ENCODE data around the gene RGS14.

The RGS14 gene

GRCh38 chr5:177377851-177378776 is 20.4 kb downstream of the RGS14 start:
- ATAC-seq (replicated peaks) (no peak), DNase-seq (no peak)
- Mint-ChIP-seq H3K27me3 (no peaks in the 10 kb centered on the region), H3K4me1 (ENCODE audit: low read depth in 2 of 2) (peaks cover 13 to 25% of the 10 kb centered on the region in 2 donors), H3K36me3 (ENCODE audit: insufficient read depth) (peaks cover 12% of the 10 kb centered on the region), H3K4me3 (no peak overlapping the region), H3K27ac (no peak overlapping the region), H3K9me3 (no peaks in the 10 kb centered on the region)

- DNase-seq = no peak
- H3K4me3 Mint-ChIP-seq = peak overlapping the region in 1 of 2 donors; percentile 8
- peaks cover 9% of the 10 kb centered on the region for H3K36me3 Mint-ChIP-seq (ENCODE audit: insufficient read depth)
- no peaks in the 10 kb centered on the region for H3K9me3 Mint-ChIP-seq
- ATAC-seq (replicated peaks) = peak; percentile 54
- peaks cover 11 to 21% of the 10 kb centered on the region in 2 donors for H3K4me1 Mint-ChIP-seq (ENCODE audit: low read depth in 2 of 2)
- H3K27ac Mint-ChIP-seq = peak overlapping the region; percentile 19 to 52
- H3K27me3 Mint-ChIP-seq = no peaks in the 10 kb centered on the region
Measured at GRCh38 chr5:177378884-177379883, 21.5 kb downstream of the RGS14 start.

- no peaks in the 10 kb centered on the region for H3K9me3 Mint-ChIP-seq
- DNase-seq = no peak
- peaks cover 4% of the 10 kb centered on the region for H3K36me3 Mint-ChIP-seq (ENCODE audit: insufficient read depth)
- H3K4me1 Mint-ChIP-seq (ENCODE audit: low read depth in 2 of 2) = peaks cover 16 to 20% of the 10 kb centered on the region in 2 donors
- ATAC-seq (replicated peaks) = no peak
- H3K4me3 Mint-ChIP-seq = no peak overlapping the region
- H3K27me3 Mint-ChIP-seq = no peaks in the 10 kb centered on the region
- peak overlapping the region in 1 of 2 donors; percentile 38 for H3K27ac Mint-ChIP-seq
Measured at GRCh38 chr5:177380805-177381126, 23.0 kb downstream of the RGS14 start.

GRCh38 chr5:177382423-177383029 is 24.8 kb downstream of the RGS14 start:
- DNase-seq (no peak), ATAC-seq (replicated peaks) (no peak)
- Mint-ChIP-seq H3K36me3 (ENCODE audit: insufficient read depth) (peaks cover 4% of the 10 kb centered on the region), H3K27ac (no peak overlapping the region), H3K27me3 (no peaks in the 10 kb centered on the region), H3K4me1 (ENCODE audit: low read depth in 2 of 2) (peaks cover 16 to 20% of the 10 kb centered on the region in 2 donors), H3K4me3 (no peak overlapping the region), H3K9me3 (no peaks in the 10 kb centered on the region)

- peaks cover 4% of the 10 kb centered on the region for H3K36me3 Mint-ChIP-seq (ENCODE audit: insufficient read depth)
- no peaks in the 10 kb centered on the region for H3K27me3 Mint-ChIP-seq
- H3K4me1 Mint-ChIP-seq (ENCODE audit: low read depth in 2 of 2) = peaks cover 19 to 24% of the 10 kb centered on the region in 2 donors
- no peak overlapping the region for H3K27ac Mint-ChIP-seq
- ATAC-seq (replicated peaks) (no peak), DNase-seq (no peak)
- H3K4me3 Mint-ChIP-seq = no peak overlapping the region
- H3K9me3 Mint-ChIP-seq = no peaks in the 10 kb centered on the region
Measured at GRCh38 chr5:177383181-177383580, 25.5 kb downstream of the RGS14 start.

- Mint-ChIP-seq H3K4me3 (peak within 1 kb of the TSS; percentile 50 to 51), H3K36me3 (ENCODE audit: insufficient read depth) (peaks cover 4% of the 10 kb centered on the region), H3K4me1 (ENCODE audit: low read depth in 2 of 2) (peaks cover 28 to 30% of the 10 kb centered on the region in 2 donors), H3K27ac (peak within 1 kb of the TSS in 1 of 2 donors; percentile 84), H3K9me3 (no peaks in the 10 kb centered on the region), H3K27me3 (no peaks in the 10 kb centered on the region)
- DNase-seq (no peak), ATAC-seq (replicated peaks) (no peak)
Measured at GRCh38 chr5:177384134-177384533, 26.4 kb downstream of the RGS14 start, which contains the start of gene SLC34A1. SLC34A1 (plus strand) TSS chr5:177384434; CDS start chr5:177385742, 1,308 bp downstream.

- H3K27ac Mint-ChIP-seq = peak overlapping the region in 1 of 2 donors; percentile 84
- ATAC-seq (replicated peaks) (no peak), DNase-seq (no peak)
- H3K4me1 Mint-ChIP-seq (ENCODE audit: low read depth in 2 of 2) = peaks cover 33 to 39% of the 10 kb centered on the region in 2 donors
- H3K4me3 Mint-ChIP-seq = peak overlapping the region; percentile 50 to 51
- no peaks in the 10 kb centered on the region for H3K9me3 Mint-ChIP-seq
- H3K36me3 Mint-ChIP-seq (ENCODE audit: insufficient read depth) = no peaks in the 10 kb centered on the region
- H3K27me3 Mint-ChIP-seq = no peaks in the 10 kb centered on the region
Measured at GRCh38 chr5:177385720-177386119, 28.0 kb downstream of the RGS14 start.

GRCh38 chr5:177386542-177386941 is 28.8 kb downstream of the RGS14 start:
- Mint-ChIP-seq H3K4me3 (no peak overlapping the region), H3K36me3 (ENCODE audit: insufficient read depth) (no peaks in the 10 kb centered on the region), H3K27ac (peak overlapping the region in 1 of 2 donors; percentile 24), H3K27me3 (no peaks in the 10 kb centered on the region), H3K4me1 (ENCODE audit: low read depth in 2 of 2) (peaks cover 39 to 43% of the 10 kb centered on the region in 2 donors), H3K9me3 (no peaks in the 10 kb centered on the region)
- no peak for ATAC-seq (replicated peaks)
- DNase-seq = no peak

GRCh38 chr5:177387405-177387804 is 29.7 kb downstream of the RGS14 start:
- no peak for ATAC-seq (replicated peaks)
- peak overlapping the region in 1 of 2 donors; percentile 60 for H3K27ac Mint-ChIP-seq
- H3K27me3 Mint-ChIP-seq = no peaks in the 10 kb centered on the region
- peaks cover 39 to 44% of the 10 kb centered on the region in 2 donors for H3K4me1 Mint-ChIP-seq (ENCODE audit: low read depth in 2 of 2)
- peak overlapping the region in 1 of 2 donors; percentile 6 for H3K4me3 Mint-ChIP-seq
- no peaks in the 10 kb centered on the region for H3K36me3 Mint-ChIP-seq (ENCODE audit: insufficient read depth)
- DNase-seq = no peak
- H3K9me3 Mint-ChIP-seq = no peaks in the 10 kb centered on the region

GRCh38 chr5:177388521-177389052 is 30.9 kb downstream of the RGS14 start:
- Mint-ChIP-seq H3K4me1 (ENCODE audit: low read depth in 2 of 2) (peaks cover 39 to 44% of the 10 kb centered on the region in 2 donors), H3K9me3 (no peaks in the 10 kb centered on the region), H3K27me3 (no peaks in the 10 kb centered on the region), H3K4me3 (peak overlapping the region; percentile 56 to 76), H3K27ac (peak overlapping the region; percentile 84 to 91), H3K36me3 (ENCODE audit: insufficient read depth) (no peaks in the 10 kb centered on the region)
- DNase-seq (no peak), ATAC-seq (replicated peaks) (no peak)

GRCh38 chr5:177389241-177390169 is 31.8 kb downstream of the RGS14 start:
- peak overlapping the region; percentile 84 to 91 for H3K27ac Mint-ChIP-seq
- H3K9me3 Mint-ChIP-seq = no peaks in the 10 kb centered on the region
- no peaks in the 10 kb centered on the region for H3K36me3 Mint-ChIP-seq (ENCODE audit: insufficient read depth)
- ATAC-seq (replicated peaks) (peak; percentile 79), DNase-seq (peak; percentile 48 to 53 (median 53))
- peak overlapping the region; percentile 56 to 76 for H3K4me3 Mint-ChIP-seq
- H3K4me1 Mint-ChIP-seq (ENCODE audit: low read depth in 2 of 2) = peaks cover 39 to 41% of the 10 kb centered on the region in 2 donors
- H3K27me3 Mint-ChIP-seq = no peaks in the 10 kb centered on the region

Data from effector memory CD8-positive, alpha-beta T cell (primary cell).